Brain microvascular endothelial cell (primary cell): Measurements from ENCODE around the gene DCLK1.

Source experiments
- DNase-seq: peaks from one replicate; pipeline ENCODE4 v3.0.0-alpha.2; 2020
- H3K27ac ChIP-seq: fragments of 250-450 bp; sonication (Bioruptor Pico); 2 replicates; pipeline ENCODE4 v1.5.1; 2020; ENCODE audit warnings: mild to moderate bottlenecking, moderate library complexity
- H3K27me3 ChIP-seq: fragments of 250-450 bp; sonication (Bioruptor Pico); replicated peaks from 2 replicates; pipeline ENCODE4 v1.5.1; 2020; ENCODE audit warnings: mild to moderate bottlenecking
- H3K36me3 ChIP-seq: fragments of 250-450 bp; sonication (Bioruptor Pico); replicated peaks from 2 replicates; pipeline ENCODE4 v1.5.1; 2020; ENCODE audit warnings: mild to moderate bottlenecking
- H3K4me3 ChIP-seq: 2 replicates; pipeline ENCODE4 v1.5.1; 2011; ENCODE audit warnings: low read depth, mild to moderate bottlenecking, control low read depth, low read length, moderate library complexity
- in situ Hi-C: cut with HindIII; loops from 2 replicates; pipeline ENCODE4 v1.10.0; 2017; ENCODE audit warnings: low sequenced_read_pairs, low pct_ligation_motif_present
- TF ChIP-seq, protein P1 (sequence below): IDR thresholded peaks from 2 replicates; pipeline ENCODE4 v1.5.1; 2011; ENCODE audit warnings: low read depth, mild to moderate bottlenecking, moderate library complexity, low read length, control low read depth, inconsistent platforms; ENCODE audit errors: missing control alignments

Gene DCLK1

GRCh38 chr13:35767256-35767976, 363.8 kb downstream of the DCLK1 start:
- Histone ChIP-seq H3K36me3 (no peaks in the 10 kb centered on the region), H3K4me3 (no peak overlapping the region), H3K27me3 (no peaks in the 10 kb centered on the region), H3K27ac (no peak overlapping the region)
- in situ Hi-C loops: no loop called here
- TF ChIP-seq, protein P1, sequence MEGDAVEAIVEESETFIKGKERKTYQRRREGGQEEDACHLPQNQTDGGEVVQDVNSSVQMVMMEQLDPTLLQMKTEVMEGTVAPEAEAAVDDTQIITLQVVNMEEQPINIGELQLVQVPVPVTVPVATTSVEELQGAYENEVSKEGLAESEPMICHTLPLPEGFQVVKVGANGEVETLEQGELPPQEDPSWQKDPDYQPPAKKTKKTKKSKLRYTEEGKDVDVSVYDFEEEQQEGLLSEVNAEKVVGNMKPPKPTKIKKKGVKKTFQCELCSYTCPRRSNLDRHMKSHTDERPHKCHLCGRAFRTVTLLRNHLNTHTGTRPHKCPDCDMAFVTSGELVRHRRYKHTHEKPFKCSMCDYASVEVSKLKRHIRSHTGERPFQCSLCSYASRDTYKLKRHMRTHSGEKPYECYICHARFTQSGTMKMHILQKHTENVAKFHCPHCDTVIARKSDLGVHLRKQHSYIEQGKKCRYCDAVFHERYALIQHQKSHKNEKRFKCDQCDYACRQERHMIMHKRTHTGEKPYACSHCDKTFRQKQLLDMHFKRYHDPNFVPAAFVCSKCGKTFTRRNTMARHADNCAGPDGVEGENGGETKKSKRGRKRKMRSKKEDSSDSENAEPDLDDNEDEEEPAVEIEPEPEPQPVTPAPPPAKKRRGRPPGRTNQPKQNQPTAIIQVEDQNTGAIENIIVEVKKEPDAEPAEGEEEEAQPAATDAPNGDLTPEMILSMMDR: no peak
- DNase-seq: no peak

- Histone ChIP-seq H3K27me3 (no peaks in the 10 kb centered on the region), H3K4me3 (no peak overlapping the region), H3K36me3 (no peaks in the 10 kb centered on the region), H3K27ac (no peak overlapping the region)
- in situ Hi-C loops: no loop called here
- TF ChIP-seq, protein P1: no peak
- no peak for DNase-seq
Measured at GRCh38 chr13:35766663-35767062, 364.5 kb downstream of the DCLK1 start.

DNA sequence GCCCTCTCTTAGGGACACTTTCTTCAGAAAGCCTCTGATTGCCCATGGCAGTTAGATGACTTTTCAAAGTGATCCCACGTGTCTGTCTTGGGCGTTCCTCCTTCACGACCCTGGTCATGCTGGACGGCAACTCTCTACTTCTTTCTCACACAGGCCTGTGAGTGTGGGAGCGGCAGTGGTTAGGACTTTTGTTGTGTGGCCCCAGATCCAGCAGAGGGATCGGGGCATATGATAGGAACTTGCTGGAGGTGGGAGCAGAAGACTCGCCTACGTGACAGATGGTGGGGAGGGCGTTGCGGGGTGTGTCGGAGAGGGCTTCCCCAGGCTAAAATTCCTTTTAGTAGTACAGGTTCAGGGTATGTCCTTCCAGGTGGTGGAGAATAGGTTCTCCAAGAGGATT, 365.2 kb downstream of the DCLK1 start:
- TF ChIP-seq, protein P1: no peak

GRCh38 chr13:35765366-35765765, 365.8 kb downstream of the DCLK1 start:
- no peak for DNase-seq
- in situ Hi-C loops: no loop called here
- H3K4me3 ChIP-seq: no peak overlapping the region
- H3K36me3 ChIP-seq: no peaks in the 10 kb centered on the region
- TF ChIP-seq, protein P1: no peak
- no peak overlapping the region for H3K27ac ChIP-seq
- no peaks in the 10 kb centered on the region for H3K27me3 ChIP-seq

More for the DNA sequence above, 365.2 kb downstream of the DCLK1 start:
- no peaks in the 10 kb centered on the region for H3K36me3 ChIP-seq
- no peaks in the 10 kb centered on the region for H3K27me3 ChIP-seq
- in situ Hi-C loops: no loop called here
- H3K4me3 ChIP-seq: no peak overlapping the region
- DNase-seq: no peak
- no peak overlapping the region for H3K27ac ChIP-seq

- no peaks in the 10 kb centered on the region for H3K36me3 ChIP-seq
- TF ChIP-seq, protein P1: no peak
- H3K27ac ChIP-seq: no peak overlapping the region
- DNase-seq: no peak
- in situ Hi-C loops: no loop called here
- H3K27me3 ChIP-seq: no peaks in the 10 kb centered on the region
- H3K4me3 ChIP-seq: no peak overlapping the region
Measured at GRCh38 chr13:35764326-35765015, 366.7 kb downstream of the DCLK1 start.

DNA sequence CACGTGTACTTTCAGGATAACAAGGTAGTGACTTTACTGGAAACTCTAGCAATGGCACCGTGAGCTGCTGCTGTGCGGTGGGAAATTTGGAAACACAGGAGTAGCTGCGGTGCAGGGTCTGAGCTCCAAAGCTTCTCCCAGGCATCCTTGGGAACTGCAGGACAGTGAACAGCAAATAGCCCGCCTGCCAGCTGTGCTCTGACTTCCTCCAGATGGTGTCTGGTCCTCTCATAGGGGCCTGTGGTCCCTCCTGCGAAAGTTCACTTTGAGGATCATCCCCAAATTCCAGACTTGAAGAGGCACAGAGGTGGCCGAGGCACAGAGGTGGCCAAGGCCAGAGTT, 367.4 kb downstream of the DCLK1 start:
- no peak for DNase-seq
- TF ChIP-seq, protein P1: no peak
- Histone ChIP-seq H3K27me3 (no peaks in the 10 kb centered on the region), H3K36me3 (no peaks in the 10 kb centered on the region), H3K27ac (no peak overlapping the region), H3K4me3 (no peak overlapping the region)
- in situ Hi-C loops: no loop called here
